SU-DHL-6 (cell line): ENCODE measurements around the gene CD244.

Experiments used
- H2AFZ ChIP-seq: fragments of 200-600 bp; sonication (generic); 2 replicates; pipeline ENCODE4 v1.6.1; 2014; ENCODE audit warnings: low read depth, mild to moderate bottlenecking, moderate library complexity, mixed read lengths, antibody characterized with exemption, low read length; ENCODE audit not compliant: severe bottlenecking
- H3F3A ChIP-seq: fragments of 200-600 bp; shearing (Covaris generic); 2 replicates; pipeline ENCODE4 v1.6.0; 2016; ENCODE audit warnings: antibody characterized with exemption, mild to moderate bottlenecking; ENCODE audit not compliant: insufficient read depth
- H3K27ac ChIP-seq: fragments of 200-600 bp; sonication (generic); 2 replicates; pipeline ENCODE4 v1.5.1; 2016; ENCODE audit warnings: low read depth, mild to moderate bottlenecking, low read length, moderate library complexity, mixed read lengths
- H3K27me3 ChIP-seq: fragments of 200-600 bp; sonication (generic), shearing (Covaris generic); 2 replicates; pipeline ENCODE4 v1.6.0; 2014; ENCODE audit warnings: mild to moderate bottlenecking, low read length
- H3K36me3 ChIP-seq: fragments of 200-600 bp; sonication (generic); 2 replicates; pipeline ENCODE4 v1.6.1; 2014; ENCODE audit warnings: mild to moderate bottlenecking, low read length, mixed read lengths
- H3K4me2 ChIP-seq: fragments of 300-600, 200-600 bp; shearing (Covaris generic), sonication (generic); 2 replicates; pipeline ENCODE4 v1.6.0; 2014; ENCODE audit warnings: low read length, low read depth, mild to moderate bottlenecking; ENCODE audit not compliant: poor library complexity, severe bottlenecking
- H3K4me3 ChIP-seq: fragments of 200-600 bp; sonication (generic); 2 replicates; pipeline ENCODE4 v1.5.1; 2014; ENCODE audit warnings: antibody characterized with exemption, low read length, mild to moderate bottlenecking, mixed read lengths; ENCODE audit not compliant: insufficient read depth, poor library complexity, severe bottlenecking
- H3K79me2 ChIP-seq: fragments of 200-600 bp; sonication (generic); 2 replicates; pipeline ENCODE4 v1.6.1; 2014; ENCODE audit warnings: mild to moderate bottlenecking, low read length, moderate library complexity; ENCODE audit not compliant: insufficient read depth
- H3K9ac ChIP-seq: fragments of 200-600 bp; sonication (generic); 2 replicates; pipeline ENCODE4 v1.7.0; 2014; ENCODE audit warnings: mild to moderate bottlenecking, low read length
- H3K9me2 ChIP-seq: fragments of 200-600 bp; sonication (generic); replicated peaks from 2 replicates; pipeline ENCODE4 v1.6.1; 2014; ENCODE audit warnings: low read length; ENCODE audit not compliant: insufficient read depth
- H3K9me3 ChIP-seq: fragments of 200-600 bp; sonication (generic); 2 replicates; pipeline ENCODE4 v1.6.1; 2014; ENCODE audit warnings: low read length, mixed read lengths; ENCODE audit not compliant: insufficient read depth
- H4K20me1 ChIP-seq: fragments of 200-600 bp; sonication (generic); 2 replicates; pipeline ENCODE4 v1.6.1; 2014; ENCODE audit warnings: low read depth, mild to moderate bottlenecking, antibody characterized with exemption, low read length, moderate library complexity, mixed read lengths
- CTCF ChIP-seq: fragments of 200-600 bp; sonication (generic); IDR thresholded peaks from one replicate; pipeline ENCODE4 v1.5.1; 2017; ENCODE audit warnings: antibody characterized with exemption, mild to moderate bottlenecking, low read length, moderate library complexity; ENCODE audit not compliant: insufficient read depth, poor library complexity, severe bottlenecking
- EZH2phosphoT487 ChIP-seq: fragments of 200-600 bp; sonication (generic), shearing (Covaris generic); conservative IDR thresholded peaks from 2 replicates; pipeline ENCODE4 v1.6.1; 2018; ENCODE audit warnings: mild to moderate bottlenecking, antibody characterized with exemption, low read length, moderate library complexity, mixed read lengths

CD244 gene

GRCh38 chr1:160835751-160836150 is 26.9 kb downstream of the CD244 start:
- no peak overlapping the region for H2AFZ ChIP-seq
- H3K79me2 ChIP-seq: no peaks in the 10 kb centered on the region
- no peaks in the 10 kb centered on the region; the same call in 1 of the 2 replicates for H3F3A ChIP-seq
- no peak overlapping the region for H3K9ac ChIP-seq
- H3K9me2 ChIP-seq: no peaks in the 10 kb centered on the region
- H3K27me3 ChIP-seq: no peaks in the 10 kb centered on the region
- TF ChIP-seq CTCF (no peak), EZH2phosphoT487 (no peak)
- no peaks in the 10 kb centered on the region for H4K20me1 ChIP-seq
- H3K9me3 ChIP-seq: no peaks in the 10 kb centered on the region
- no peak overlapping the region for H3K4me2 ChIP-seq
- H3K36me3 ChIP-seq: no peaks in the 10 kb centered on the region
- no peak overlapping the region for H3K27ac ChIP-seq
- no peak overlapping the region for H3K4me3 ChIP-seq

GRCh38 chr1:160834945-160835565 is 27.6 kb downstream of the CD244 start:
- Histone ChIP-seq H3F3A (no peaks in the 10 kb centered on the region; the same call in 1 of the 2 replicates), H3K9me3 (no peaks in the 10 kb centered on the region), H3K27me3 (no peaks in the 10 kb centered on the region), H4K20me1 (no peaks in the 10 kb centered on the region), H3K9ac (no peak overlapping the region), H2AFZ (no peak overlapping the region), H3K4me2 (no peak overlapping the region), H3K4me3 (no peak overlapping the region), H3K27ac (no peak overlapping the region), H3K9me2 (no peaks in the 10 kb centered on the region), H3K79me2 (no peaks in the 10 kb centered on the region), H3K36me3 (no peaks in the 10 kb centered on the region)
- TF ChIP-seq CTCF (peak; percentile 71), EZH2phosphoT487 (no peak)

DNA sequence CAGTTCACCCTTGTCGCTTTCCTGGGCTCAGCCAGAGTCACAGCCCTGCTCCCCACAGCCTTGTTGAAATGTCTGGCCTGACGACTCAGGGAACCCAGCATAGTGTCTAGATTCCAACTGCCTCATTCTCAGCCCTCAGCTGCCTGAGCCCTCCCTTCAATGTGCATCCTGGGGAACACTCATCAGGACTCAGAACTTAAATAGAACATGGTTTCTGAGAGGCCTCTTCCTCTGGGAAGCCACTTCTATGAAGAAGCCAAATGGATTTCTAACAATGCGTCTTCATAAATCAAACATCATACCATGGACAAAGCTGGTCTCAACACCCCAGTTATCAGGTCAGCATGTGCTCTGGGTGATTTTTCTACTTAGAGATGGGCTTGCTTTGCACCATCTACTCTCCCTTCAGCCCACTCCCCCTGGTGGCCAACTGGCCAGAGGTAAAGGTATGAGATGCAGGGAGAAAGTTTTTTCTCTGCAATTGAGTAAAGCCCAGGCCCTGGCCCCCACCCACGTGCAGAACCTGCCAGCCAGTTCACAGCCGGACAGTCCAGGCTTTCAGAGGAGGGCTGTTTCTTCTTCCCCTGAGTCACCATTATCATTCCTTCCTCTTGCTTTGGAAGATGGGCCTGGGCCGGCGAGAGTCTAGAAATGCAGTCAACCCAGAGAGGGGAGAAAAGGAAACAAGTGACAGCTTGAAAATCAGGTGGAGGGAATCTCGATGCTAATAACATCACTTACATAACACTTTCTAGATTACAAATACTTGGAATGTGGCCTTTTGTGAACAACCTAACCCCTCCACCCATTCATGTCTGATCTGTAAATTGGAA is 32.1 kb downstream of the CD244 start:
- Histone ChIP-seq H4K20me1 (no peaks in the 10 kb centered on the region), H3K27ac (no peak overlapping the region), H3K36me3 (no peaks in the 10 kb centered on the region), H3K4me2 (no peak overlapping the region), H3K79me2 (no peaks in the 10 kb centered on the region), H3K27me3 (no peaks in the 10 kb centered on the region), H3F3A (no peaks in the 10 kb centered on the region), H3K9me2 (no peaks in the 10 kb centered on the region), H3K9me3 (no peaks in the 10 kb centered on the region), H2AFZ (no peak overlapping the region), H3K9ac (no peak overlapping the region), H3K4me3 (no peak overlapping the region)
- TF ChIP-seq EZH2phosphoT487 (no peak), CTCF (peak; percentile 81)
